Hypothalamus (tissue), 51 donors: ENCODE data around the gene SCUBE2.

Experiments
- DNase-seq, 51 donors: peaks; one replicate each; lab custom pipeline; 2025; lab: John Stamatoyannopoulos, UW

Gene SCUBE2

GRCh38 chr11:9076046-9076445 is 15.4 kb downstream of the SCUBE2 start:
- DNase-seq = no peak

GRCh38 chr11:9075556-9075955 is 15.8 kb downstream of the SCUBE2 start:
- DNase-seq = peak in 4 of 51 donors; percentile 13 to 41 (median 26)

GRCh38 chr11:9074338-9075029 is 16.9 kb downstream of the SCUBE2 start:
- no peak for DNase-seq

- no peak for DNase-seq
Measured at GRCh38 chr11:9073466-9074225, 17.8 kb downstream of the SCUBE2 start.

GRCh38 chr11:9072626-9073176 is 18.7 kb downstream of the SCUBE2 start:
- DNase-seq = no peak

- DNase-seq = no peak
Measured at GRCh38 chr11:9071692-9072091, 19.7 kb downstream of the SCUBE2 start.

- no peak for DNase-seq
Measured at GRCh38 chr11:9070749-9071491, 20.5 kb downstream of the SCUBE2 start.

GRCh38 chr11:9069862-9070470 is 21.4 kb downstream of the SCUBE2 start:
- no peak for DNase-seq

- DNase-seq = no peak
Measured at GRCh38 chr11:9069256-9069655, 22.1 kb downstream of the SCUBE2 start.

GRCh38 chr11:9066433-9066925 is 24.9 kb downstream of the SCUBE2 start:
- peak in 21 of 51 donors; percentile 10 to 65 (median 23) for DNase-seq

GRCh38 chr11:9065607-9066432 is 25.6 kb downstream of the SCUBE2 start:
- DNase-seq = no peak

GRCh38 chr11:9061807-9062206 is 29.6 kb downstream of the SCUBE2 start:
- no peak for DNase-seq

- DNase-seq = no peak
Measured at GRCh38 chr11:9060700-9061111, 30.7 kb downstream of the SCUBE2 start.

- no peak for DNase-seq
Measured at GRCh38 chr11:9059406-9059805, 32.0 kb downstream of the SCUBE2 start.

- no peak for DNase-seq
Measured at GRCh38 chr11:9057888-9058287, 33.5 kb downstream of the SCUBE2 start.

- no peak for DNase-seq
Measured at GRCh38 chr11:9057007-9057406, 34.4 kb downstream of the SCUBE2 start.

GRCh38 chr11:9056467-9056866 is 34.9 kb downstream of the SCUBE2 start:
- DNase-seq = no peak

- peak in 1 of 51 donors; percentile 22 for DNase-seq
Measured at GRCh38 chr11:9053316-9054035, 37.9 kb downstream of the SCUBE2 start.

GRCh38 chr11:9052316-9052715 is 39.1 kb downstream of the SCUBE2 start:
- no peak for DNase-seq
